Endothelial cell of umbilical vein (primary cell): ENCODE results near the gene CLDN22. TPM values are rescaled to one million over a fixed set of nuclear protein-coding genes. Genes with fewer than 3 reads are reported as not detected.

Source experiments
- BruUV-seq: library from RNA; stranded (reverse); fragments of 400-500 nt; replicated peaks from 2 replicates; lab custom pipeline; 2021; lab: Mats Ljungman, UMichigan
- CTCF ChIA-PET: fragments of 300-600, 350-600 bp; sonication (Branson Sonifier 250); formaldehyde crosslinking; loops from one replicate; lab custom pipeline; 2021; ENCODE audit warnings: antibody characterized with exemption, inconsistent platforms; lab: Charles Lee
- POLR2A ChIA-PET: fragments of 300-600, 350-600 bp; sonication (Branson Sonifier 250); formaldehyde crosslinking; loops from one replicate; lab custom pipeline; 2021; ENCODE audit warnings: antibody characterized with exemption, inconsistent platforms; lab: Charles Lee
- DNase-seq: peaks from one replicate; pipeline ENCODE4 v3.0.0-alpha.2; 2011; ENCODE audit warnings: low read depth, low spot score
- FAIRE-seq: peaks from 2 replicates; lab custom pipeline; 2011; peaks lifted over from hg19 to GRCh38; lab: Jason Lieb, UNC
- H2AFZ ChIP-seq: 2 replicates; pipeline ENCODE4 v1.6.0; 2012; ENCODE audit warnings: low read depth, low read length, control low read depth, inconsistent platforms
- H3K27ac ChIP-seq: 2 replicates; pipeline ENCODE4 v1.5.1; 2011; ENCODE audit warnings: low read depth, mild to moderate bottlenecking, control low read depth, low read length, moderate library complexity; ENCODE audit not compliant: insufficient read depth
- H3K27me3 ChIP-seq, 2 experiments: 2 replicates each; pipeline versions ENCODE4 v1.6.0 to v1.6.1; 2011; ENCODE audit warnings: low read length in 2 of 2, mixed read lengths in 1 of 2; ENCODE audit not compliant: control insufficient read depth in 2 of 2, insufficient read depth in 2 of 2
- H3K36me3 ChIP-seq, 2 experiments: 2 replicates in 1 of 2; 3 replicates in 1 of 2; pipeline ENCODE4 v1.5.1; 2011; ENCODE audit warnings: low read length in 2 of 2, mild to moderate bottlenecking in 1 of 2, moderate library complexity in 1 of 2; ENCODE audit not compliant: control insufficient read depth in 2 of 2, insufficient read depth in 2 of 2; ENCODE audit errors: extremely low read depth in 1 of 2
- H3K4me1 ChIP-seq: 3 replicates; pipeline ENCODE4 v1.5.1; 2011; ENCODE audit warnings: mild to moderate bottlenecking, low read length; ENCODE audit not compliant: control insufficient read depth, insufficient read depth; ENCODE audit errors: extremely low read depth
- H3K4me2 ChIP-seq: 2 replicates; pipeline ENCODE4 v1.6.1; 2011; ENCODE audit warnings: low read length, control low read depth, mixed read lengths; ENCODE audit not compliant: insufficient read depth
- H3K4me3 ChIP-seq, 3 experiments: fragments of 200-600 bp in 1 of 3; sonication (generic), shearing (Covaris generic) in 1 of 3; replicated peaks in 1 of 3; 2 replicates each; pipeline ENCODE4 v1.5.1; 2011 to 2016; ENCODE audit warnings: control low read depth in 3 of 3, low read length in 3 of 3, mild to moderate bottlenecking in 2 of 3, inconsistent platforms in 1 of 3, low read depth in 1 of 3, moderate library complexity in 1 of 3; ENCODE audit not compliant: insufficient read depth in 1 of 3
- H3K79me2 ChIP-seq: 2 replicates; pipeline ENCODE4 v1.6.0; 2012; ENCODE audit warnings: low read length, inconsistent platforms; ENCODE audit not compliant: control insufficient read depth, insufficient read depth
- H3K9ac ChIP-seq: replicated peaks from 2 replicates; pipeline ENCODE3; 2011; ENCODE audit warnings: low read length, control low read depth; ENCODE audit not compliant: insufficient read depth; ENCODE audit errors: extremely low read depth
- H3K9me1 ChIP-seq: replicated peaks from 3 replicates; pipeline ENCODE4 v1.6.0; 2011; ENCODE audit warnings: mild to moderate bottlenecking, low read length; ENCODE audit not compliant: control insufficient read depth, insufficient read depth; ENCODE audit errors: extremely low read depth
- H3K9me3 ChIP-seq: replicated peaks from 2 replicates; pipeline ENCODE4 v1.5.1; 2012; ENCODE audit warnings: low read length, inconsistent platforms; ENCODE audit not compliant: control insufficient read depth, insufficient read depth
- H4K20me1 ChIP-seq: replicated peaks from 2 replicates; pipeline ENCODE3; 2011; ENCODE audit warnings: mild to moderate bottlenecking, low read length; ENCODE audit not compliant: control insufficient read depth, insufficient read depth; ENCODE audit errors: extremely low read depth
- EZH2 ChIP-seq: IDR thresholded peaks from 2 replicates; pipeline ENCODE4 v1.6.1; 2012; ENCODE audit warnings: borderline replicate concordance, low read depth, mild to moderate bottlenecking, moderate library complexity, low read length, inconsistent platforms; ENCODE audit not compliant: severe bottlenecking
- FOS ChIP-seq: IDR thresholded peaks from 2 replicates; pipeline ENCODE4 v1.6.1; 2011; ENCODE audit warnings: mild to moderate bottlenecking, low read length, moderate library complexity, borderline replicate concordance; ENCODE audit not compliant: insufficient read depth
- GATA2 ChIP-seq: IDR thresholded peaks from 2 replicates; pipeline ENCODE4 v1.7.0; 2011; ENCODE audit warnings: low read depth, mild to moderate bottlenecking, moderate library complexity, mixed read lengths, low read length; ENCODE audit not compliant: insufficient read length, insufficient read depth
- JUN ChIP-seq: IDR thresholded peaks from 2 replicates; pipeline ENCODE4 v1.6.1; 2011; ENCODE audit warnings: borderline replicate concordance, low read depth; ENCODE audit not compliant: insufficient read length, insufficient read depth
- MYC ChIP-seq: IDR thresholded peaks from one replicate; pipeline ENCODE4 v1.6.1; 2011; ENCODE audit warnings: mild to moderate bottlenecking, low read depth, low read length
- POLR2A ChIP-seq: IDR thresholded peaks from 2 replicates; pipeline ENCODE4 v1.6.1; 2012; ENCODE audit warnings: low read depth, mild to moderate bottlenecking, control low read depth, low read length
- POLR2AphosphoS5 ChIP-seq: IDR thresholded peaks from 2 replicates; pipeline ENCODE4 v1.6.1; 2012; ENCODE audit warnings: low read depth, mild to moderate bottlenecking, control low read depth, low read length, moderate library complexity; ENCODE audit not compliant: insufficient read depth
- dilution Hi-C: fragments of 300-500 bp; cut with MboI; formaldehyde crosslinking; loops from one replicate; pipeline ENCODE4 v1.15.0; 2019; ENCODE audit warnings: low sequenced_read_pairs; ENCODE audit not compliant: extremely low pct_ligation_motif_present
- intact Hi-C: fragments of 100-400 bp; cut with micrococcal nuclease; formaldehyde crosslinking; loops from one replicate; pipeline ENCODE4 v1.10.0; 2022
- polyA plus RNA-seq, 4 experiments: library from polyadenylated mRNA; depleted of rRNA in 3 of 4; stranded (reverse) in 3 of 4; unstranded in 1 of 4; fragments of >200 nt; gene quantifications; 2 replicates each; pipeline versions ENCODE4 v1.2.1 to v1.2.3, GENCODE V29; 2011 to 2012; ENCODE audit warnings: missing spikeins in 1 of 4
- total RNA-seq: library from RNA; stranded (reverse); gene quantifications from 2 replicates; pipeline ENCODE4 v1.2.3, GENCODE V29; 2021
- TF ChIP-seq, protein P1 (sequence below), 2 donors: IDR thresholded peaks; 1 replicate in 1 of 2; 2 replicates in 1 of 2; pipeline ENCODE4 v1.5.1; 2011; ENCODE audit warnings: low read length in 2 of 2, mild to moderate bottlenecking in 2 of 2, moderate library complexity in 2 of 2, control low read depth in 1 of 2, inconsistent platforms in 1 of 2, low read depth in 1 of 2; ENCODE audit not compliant: insufficient read depth in 1 of 2; ENCODE audit errors: extremely low read depth in 1 of 2
- TF ChIP-seq, protein P2 (sequence below): IDR thresholded peaks from 2 replicates; pipeline ENCODE4 v1.6.1; 2011; ENCODE audit not compliant: insufficient read depth, insufficient read length

The CLDN22 gene
- total and polyA plus RNA-seq, 2 donors (not counting 3 experiments of a cell fraction or from before 2014, with no cell fraction given) = not detected

DNA sequence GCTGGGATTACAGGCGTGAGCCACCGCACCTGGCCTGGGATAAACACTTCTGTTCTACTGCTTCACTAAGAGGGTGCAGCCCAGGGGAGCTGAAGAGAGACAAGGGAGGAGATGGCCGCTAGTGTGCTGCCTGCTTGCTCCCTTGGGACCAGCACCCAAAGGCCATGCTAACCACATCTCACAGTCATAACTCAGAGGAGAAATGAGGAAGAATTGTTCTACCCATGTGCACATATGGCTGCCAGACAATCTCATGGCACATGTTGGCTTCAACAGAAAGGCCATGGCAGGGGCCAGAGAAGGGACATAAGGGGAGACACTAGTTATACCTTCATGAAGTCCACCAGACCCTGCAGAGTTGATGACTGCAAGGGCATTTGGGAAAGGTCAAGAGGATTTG lies 22.4 kb downstream of the CLDN22 start:
- FAIRE-seq (no peak), DNase-seq (no peak)
- H3K79me2 ChIP-seq = no peaks in the 10 kb centered on the region
- H3K9me3 ChIP-seq = no peaks in the 10 kb centered on the region
- dilution Hi-C loops = no loop called here
- H3K9ac ChIP-seq = no peak overlapping the region
- no TSS peak for BruUV-seq
- no peak overlapping the region for H2AFZ ChIP-seq
- H3K4me1 ChIP-seq = peaks cover 19% of the 10 kb centered on the region
- H3K27me3 ChIP-seq = no peaks in the 10 kb centered on the region
- no peaks in the 10 kb centered on the region for H4K20me1 ChIP-seq
- no peak overlapping the region for H3K27ac ChIP-seq
- POLR2A ChIA-PET = no interaction called here
- no peaks in the 10 kb centered on the region for H3K36me3 ChIP-seq
- H3K4me3 ChIP-seq = no peak overlapping the region
- no peak overlapping the region for H3K4me2 ChIP-seq
- CTCF ChIA-PET = interaction anchor here (1.3 kb wide), 1 partner anchor 58 kb away, joined by 3 read pairs; no protein-coding TSS in a partner anchor
- H3K9me1 ChIP-seq = no peaks in the 10 kb centered on the region
- intact Hi-C loops = no loop called here
- TF ChIP-seq POLR2A = no peak
- TF ChIP-seq EZH2 = no peak
- no peak for TF ChIP-seq FOS
- no peak for TF ChIP-seq MYC
- TF ChIP-seq GATA2 = no peak
- TF ChIP-seq, protein P1, sequence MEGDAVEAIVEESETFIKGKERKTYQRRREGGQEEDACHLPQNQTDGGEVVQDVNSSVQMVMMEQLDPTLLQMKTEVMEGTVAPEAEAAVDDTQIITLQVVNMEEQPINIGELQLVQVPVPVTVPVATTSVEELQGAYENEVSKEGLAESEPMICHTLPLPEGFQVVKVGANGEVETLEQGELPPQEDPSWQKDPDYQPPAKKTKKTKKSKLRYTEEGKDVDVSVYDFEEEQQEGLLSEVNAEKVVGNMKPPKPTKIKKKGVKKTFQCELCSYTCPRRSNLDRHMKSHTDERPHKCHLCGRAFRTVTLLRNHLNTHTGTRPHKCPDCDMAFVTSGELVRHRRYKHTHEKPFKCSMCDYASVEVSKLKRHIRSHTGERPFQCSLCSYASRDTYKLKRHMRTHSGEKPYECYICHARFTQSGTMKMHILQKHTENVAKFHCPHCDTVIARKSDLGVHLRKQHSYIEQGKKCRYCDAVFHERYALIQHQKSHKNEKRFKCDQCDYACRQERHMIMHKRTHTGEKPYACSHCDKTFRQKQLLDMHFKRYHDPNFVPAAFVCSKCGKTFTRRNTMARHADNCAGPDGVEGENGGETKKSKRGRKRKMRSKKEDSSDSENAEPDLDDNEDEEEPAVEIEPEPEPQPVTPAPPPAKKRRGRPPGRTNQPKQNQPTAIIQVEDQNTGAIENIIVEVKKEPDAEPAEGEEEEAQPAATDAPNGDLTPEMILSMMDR (IDR thresholded peaks at IDR 0.05; ENCODE audit: extremely low read depth in 1 of 2, insufficient read depth in 1 of 2, low read depth in 1 of 2, low read length in 2 of 2) = no peak
- TF ChIP-seq POLR2AphosphoS5 = no peak
- no peak for TF ChIP-seq JUN
- TF ChIP-seq, protein P2, sequence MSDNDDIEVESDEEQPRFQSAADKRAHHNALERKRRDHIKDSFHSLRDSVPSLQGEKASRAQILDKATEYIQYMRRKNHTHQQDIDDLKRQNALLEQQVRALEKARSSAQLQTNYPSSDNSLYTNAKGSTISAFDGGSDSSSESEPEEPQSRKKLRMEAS = no peak
